SH-SY5Y (cell line): ENCODE measurements around the gene SOX2.

Source experiments
- GATA2 ChIP-seq: IDR thresholded peaks from 2 replicates; pipeline ENCODE4 v1.6.1; 2011; ENCODE audit warnings: mild to moderate bottlenecking, low read depth, low read length
- GATA3 ChIP-seq: IDR thresholded peaks from 2 replicates; pipeline ENCODE4 v1.6.1; 2011; ENCODE audit warnings: low read depth, mild to moderate bottlenecking, low read length, moderate library complexity

Gene SOX2

GRCh38 chr3:181699171-181699903, 12.4 kb upstream of the SOX2 start:
- TF ChIP-seq GATA3: no peak
- TF ChIP-seq GATA2: no peak

- TF ChIP-seq GATA3: no peak
- TF ChIP-seq GATA2: no peak
Measured at GRCh38 chr3:181700168-181701087, 11.3 kb upstream of the SOX2 start.

- no peak for TF ChIP-seq GATA3
- no peak for TF ChIP-seq GATA2
Measured at GRCh38 chr3:181701096-181701495, 10.6 kb upstream of the SOX2 start.

GRCh38 chr3:181703601-181704420, 7.9 kb upstream of the SOX2 start:
- TF ChIP-seq GATA2 (no peak), GATA3 (no peak)

GRCh38 chr3:181704421-181705085, 7.2 kb upstream of the SOX2 start:
- TF ChIP-seq GATA2: no peak
- no peak for TF ChIP-seq GATA3

GRCh38 chr3:181705086-181705480, 6.6 kb upstream of the SOX2 start:
- TF ChIP-seq GATA3 (no peak), GATA2 (no peak)

GRCh38 chr3:181707980-181708379, 3.7 kb upstream of the SOX2 start:
- TF ChIP-seq GATA3 (no peak), GATA2 (no peak)

DNA sequence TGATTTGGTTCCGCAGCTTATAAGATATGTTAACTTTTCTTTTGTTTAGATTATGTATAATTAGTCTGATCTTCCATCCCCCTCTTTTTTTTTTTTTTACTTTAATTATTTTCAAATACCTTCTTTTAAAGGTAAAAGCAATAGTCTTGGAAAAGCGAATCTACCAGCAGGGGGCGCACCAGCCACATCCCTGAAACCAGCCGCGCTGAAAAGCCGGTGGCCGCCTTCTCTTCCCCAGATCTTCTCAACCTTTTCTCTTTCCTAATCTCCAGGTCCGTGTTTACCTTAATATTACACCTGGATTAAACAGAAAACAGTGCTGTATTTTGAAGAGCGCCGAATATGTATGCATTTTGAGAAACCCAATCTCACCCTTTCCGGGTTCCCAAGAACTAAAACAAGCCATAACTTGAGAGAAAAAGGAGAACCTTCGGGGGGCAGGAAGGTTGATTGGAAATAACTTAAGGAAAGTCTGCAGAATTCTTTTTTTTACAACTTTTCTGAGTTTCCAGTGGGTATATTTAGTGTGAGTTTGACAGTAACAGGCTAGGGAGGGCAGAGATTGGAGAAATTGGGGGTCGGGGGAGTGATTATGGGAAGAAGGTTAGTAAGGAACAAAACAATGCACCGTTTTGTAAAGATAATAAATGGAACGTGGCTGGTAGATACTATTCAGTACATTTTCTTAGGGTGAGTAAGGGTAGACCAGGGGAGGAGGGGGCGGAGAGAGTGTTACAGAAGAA, 2.0 kb upstream of the SOX2 start:
- no peak for TF ChIP-seq GATA2
- TF ChIP-seq GATA3: no peak

GRCh38 chr3:181710345-181711291, 1.1 kb upstream of the SOX2 start:
- no peak for TF ChIP-seq GATA2
- TF ChIP-seq GATA3: no peak

DNA sequence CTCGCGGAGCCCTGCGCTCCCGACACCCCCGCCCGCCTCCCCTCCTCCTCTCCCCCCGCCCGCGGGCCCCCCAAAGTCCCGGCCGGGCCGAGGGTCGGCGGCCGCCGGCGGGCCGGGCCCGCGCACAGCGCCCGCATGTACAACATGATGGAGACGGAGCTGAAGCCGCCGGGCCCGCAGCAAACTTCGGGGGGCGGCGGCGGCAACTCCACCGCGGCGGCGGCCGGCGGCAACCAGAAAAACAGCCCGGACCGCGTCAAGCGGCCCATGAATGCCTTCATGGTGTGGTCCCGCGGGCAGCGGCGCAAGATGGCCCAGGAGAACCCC, 464 bp downstream of the SOX2 start:
- TF ChIP-seq GATA2 (no peak), GATA3 (no peak)

GRCh38 chr3:181712553-181713279, 991 bp downstream of the SOX2 start:
- TF ChIP-seq GATA3 (no peak), GATA2 (no peak)
